ENCODE measurements around the gene ALK.
A peak's percentile ranks its signal among the peaks of the same experiment; 100 is the strongest.

Gene ALK

DNA sequence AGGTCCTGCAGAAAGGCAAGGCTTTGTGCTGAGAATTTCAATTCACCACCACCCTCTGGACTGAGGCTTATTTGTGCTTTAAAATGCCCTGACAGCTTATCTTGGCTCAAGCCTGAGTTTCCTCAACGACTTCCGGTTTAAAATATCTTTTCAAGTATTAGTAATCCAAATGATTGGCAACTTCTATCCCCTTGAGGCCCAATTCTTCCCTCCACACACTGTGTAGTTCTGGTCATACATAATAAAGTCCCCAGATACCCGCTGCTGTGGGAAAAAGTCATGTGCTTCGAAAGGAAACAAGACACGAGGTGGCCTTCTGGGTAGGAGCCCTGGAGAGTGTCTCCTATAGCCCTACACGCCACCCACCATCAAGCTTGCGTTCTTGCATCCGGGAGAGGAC is 393.4 kb downstream of the ALK start:
- no peak for DNase-seq (ENCODE audit: low read depth)

DNA sequence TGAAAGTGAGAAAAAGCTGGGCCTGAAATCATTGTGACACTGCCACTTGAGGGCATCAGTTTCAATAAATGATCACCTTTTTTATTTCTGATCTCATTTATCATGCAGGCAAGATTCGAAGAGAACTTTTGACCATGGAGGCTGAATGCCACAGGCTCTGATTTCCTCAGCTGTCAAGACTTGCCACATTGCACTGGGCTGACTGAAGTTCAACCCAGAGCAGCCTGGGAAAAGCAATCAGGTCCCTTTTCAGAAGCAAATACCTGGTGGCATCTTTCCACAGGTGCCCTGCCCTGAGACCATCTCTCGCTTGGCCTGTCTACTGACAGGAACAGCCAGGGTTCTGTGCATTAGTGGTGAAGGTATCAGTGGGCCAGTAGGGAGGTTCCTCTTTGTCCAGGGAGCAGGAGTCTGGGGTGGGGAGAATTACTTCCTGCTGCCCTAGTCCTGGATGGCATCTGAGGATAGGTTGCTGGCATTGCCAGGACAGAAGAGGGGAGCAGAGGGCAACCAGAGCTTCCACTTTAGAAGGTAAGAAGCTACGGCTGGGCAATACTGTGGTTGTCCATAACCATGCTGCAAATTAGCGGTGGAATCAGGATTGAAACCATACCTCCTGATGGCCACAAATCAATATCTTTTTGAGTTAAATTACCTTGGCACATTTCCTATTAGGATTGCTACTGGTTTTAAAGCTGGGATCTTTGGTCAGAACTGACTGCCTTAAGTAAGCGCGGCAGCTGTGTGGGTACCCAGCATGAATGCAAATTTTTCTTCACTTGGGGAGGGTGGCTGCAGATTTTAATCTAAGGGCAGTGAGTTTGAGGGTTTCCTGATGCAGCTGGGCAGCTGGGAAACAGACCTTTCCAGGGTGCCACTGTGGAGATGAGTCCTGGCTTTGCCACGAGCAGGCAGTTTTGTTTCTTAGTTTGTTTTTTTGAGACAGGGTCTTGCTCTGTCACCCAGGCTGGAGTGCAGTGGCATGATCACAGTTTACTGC is 394.5 kb downstream of the ALK start:
- no peak for DNase-seq (ENCODE audit: low read depth)

DNA sequence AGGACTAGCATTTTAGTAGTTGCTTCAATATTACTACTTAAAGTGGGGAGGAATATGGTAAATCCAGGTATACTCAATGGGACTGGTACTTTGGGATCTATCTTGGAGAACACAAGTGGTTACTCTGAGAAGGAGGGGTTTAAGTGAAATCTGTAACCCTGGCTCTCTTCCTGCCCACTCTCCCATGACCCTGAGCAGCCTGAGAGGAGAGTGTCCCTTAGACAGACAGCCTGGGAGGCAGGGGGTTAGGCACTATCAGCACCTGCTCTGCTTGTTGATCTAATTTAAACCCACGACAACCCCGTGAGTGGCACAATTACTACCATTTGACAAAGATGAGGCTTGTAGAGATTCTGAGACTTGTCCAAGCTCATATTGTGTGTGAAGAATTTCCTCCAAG is 395.5 kb downstream of the ALK start:
- no peak for DNase-seq (ENCODE audit: low read depth)

DNA sequence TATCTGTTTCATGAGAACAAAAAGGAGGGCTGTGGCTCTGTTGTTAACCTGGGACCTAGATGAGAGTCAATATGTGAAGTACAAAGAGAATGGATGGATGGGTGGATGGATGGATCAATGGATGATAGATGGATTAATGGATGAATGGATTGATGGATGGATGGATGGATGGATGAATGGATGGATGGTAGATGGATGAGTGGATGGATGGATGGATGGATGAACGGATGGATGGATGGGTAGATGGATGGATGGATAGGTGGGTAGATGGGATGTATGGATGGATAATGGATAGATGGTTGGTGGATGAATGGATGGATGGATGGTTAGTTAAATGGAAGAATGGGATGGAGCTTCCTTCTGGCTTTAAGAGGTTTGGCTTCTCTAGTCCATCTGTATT is 396.7 kb downstream of the ALK start:
- DNase-seq (ENCODE audit: low read depth), result no peak

DNA sequence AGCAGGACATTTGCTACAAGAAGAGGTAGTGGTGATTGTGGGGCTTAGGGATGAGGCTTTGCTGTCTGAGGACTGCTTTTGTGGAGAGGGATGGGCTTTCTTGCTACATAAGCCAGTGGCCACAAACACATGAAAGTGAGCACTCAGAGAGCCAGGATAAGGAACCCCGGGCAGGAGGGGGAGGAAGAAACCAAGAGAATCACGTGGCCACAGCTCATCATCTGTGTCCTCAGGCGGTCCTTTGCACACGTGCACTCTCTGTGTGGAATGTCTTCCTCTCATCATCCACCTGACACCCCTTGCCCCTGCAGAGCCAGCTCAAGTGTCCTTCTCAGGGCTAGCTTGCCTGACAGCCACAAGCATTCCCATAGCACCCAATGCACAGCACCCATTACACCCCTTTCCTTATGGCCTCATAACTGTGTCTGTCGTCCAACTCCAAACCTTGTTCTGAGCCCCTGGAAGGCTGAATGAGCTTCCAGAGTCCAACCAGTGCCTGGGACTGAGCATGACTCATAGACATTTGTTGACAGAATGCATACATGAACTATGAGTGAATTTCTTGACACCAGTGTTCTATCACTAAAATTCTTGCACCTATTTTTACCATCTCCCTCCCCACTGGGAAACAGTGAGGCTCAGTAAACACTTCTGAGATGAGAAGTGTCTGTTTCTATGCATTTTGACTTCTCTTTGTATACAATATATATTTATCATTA is 398.3 kb downstream of the ALK start:
- DNase-seq (ENCODE audit: low read depth), result peak; percentile 77

DNA sequence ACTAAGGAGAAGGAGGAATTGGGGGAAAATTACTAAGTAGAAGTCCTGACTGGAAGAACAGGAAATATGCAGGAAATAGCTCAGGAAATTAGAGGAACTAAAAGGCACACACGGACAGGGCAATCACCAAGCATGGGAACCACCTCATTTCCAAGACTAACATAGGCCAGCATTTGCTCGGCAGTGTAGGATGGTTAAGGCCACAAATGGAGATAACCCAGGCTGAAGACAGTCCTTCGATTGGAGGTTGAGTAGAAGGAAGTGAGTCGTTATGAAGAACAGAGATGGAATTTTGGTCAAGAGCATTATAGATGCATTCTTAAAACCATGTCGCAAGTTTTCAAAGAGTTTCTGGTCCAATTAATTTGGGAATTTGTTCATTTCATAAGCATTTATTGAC is 401.4 kb downstream of the ALK start:
- peak; percentile 38 for DNase-seq (ENCODE audit: low read depth)

DNA sequence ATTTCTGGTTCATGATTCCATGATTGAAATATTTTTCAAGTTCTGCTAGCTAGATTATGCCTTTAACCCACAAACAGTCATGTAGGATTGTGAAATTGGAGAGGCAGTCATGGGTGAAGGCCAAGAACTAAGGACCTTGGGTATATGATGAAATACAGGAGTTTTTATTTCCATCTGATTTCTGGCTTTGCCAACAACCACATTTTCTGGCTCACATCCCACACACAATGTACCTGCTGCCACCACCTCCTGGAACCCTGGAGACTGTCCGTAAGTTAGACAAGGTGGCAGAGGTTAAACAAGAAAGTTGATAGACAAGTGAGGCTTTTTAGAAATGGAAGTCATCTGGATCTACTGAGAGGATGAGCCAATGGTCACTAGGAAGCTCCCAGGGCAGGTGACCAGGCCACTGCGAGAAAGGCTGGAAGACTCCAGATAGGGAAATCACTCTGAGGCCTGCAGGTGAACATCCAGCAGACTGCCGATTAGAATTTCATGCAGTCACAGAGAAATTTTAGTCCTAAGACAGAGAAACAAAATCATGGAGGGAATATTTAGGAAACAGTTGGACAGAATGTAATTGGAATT is 402.0 kb downstream of the ALK start:
- DNase-seq (ENCODE audit: low read depth), result peak; percentile 32

DNA sequence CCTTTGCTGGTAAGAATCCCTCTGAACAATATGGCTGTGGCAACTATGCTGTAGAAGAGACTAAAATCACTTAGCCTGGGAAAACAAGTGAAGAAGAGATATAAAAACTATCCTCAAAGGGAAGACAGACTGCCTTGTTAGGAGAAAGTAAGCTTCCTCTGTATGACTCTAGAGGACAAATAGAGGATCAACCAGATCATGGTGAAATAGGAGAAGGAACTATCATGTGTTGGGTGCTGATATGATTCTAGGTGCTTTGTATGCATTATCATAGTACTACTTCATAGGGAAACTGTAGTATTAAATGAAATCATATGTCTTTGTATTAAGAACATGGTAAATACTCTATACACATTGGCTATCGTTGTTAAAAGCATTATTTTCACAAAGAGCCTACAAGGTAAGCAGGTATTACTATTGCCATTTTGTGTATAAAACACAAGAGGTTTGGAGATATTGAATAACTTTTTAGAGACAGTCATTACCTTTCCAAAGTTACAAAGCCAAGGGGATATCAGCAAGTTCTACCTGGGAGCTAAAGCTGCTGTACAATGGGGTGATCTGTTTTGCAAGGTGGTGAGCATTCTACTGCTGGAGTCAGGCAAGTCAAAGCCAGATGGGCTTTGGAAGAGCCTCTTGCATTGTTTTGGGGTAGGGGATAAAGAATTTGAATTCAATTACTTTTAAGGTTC is 402.6 kb downstream of the ALK start:
- no peak for DNase-seq (ENCODE audit: low read depth)

DNA sequence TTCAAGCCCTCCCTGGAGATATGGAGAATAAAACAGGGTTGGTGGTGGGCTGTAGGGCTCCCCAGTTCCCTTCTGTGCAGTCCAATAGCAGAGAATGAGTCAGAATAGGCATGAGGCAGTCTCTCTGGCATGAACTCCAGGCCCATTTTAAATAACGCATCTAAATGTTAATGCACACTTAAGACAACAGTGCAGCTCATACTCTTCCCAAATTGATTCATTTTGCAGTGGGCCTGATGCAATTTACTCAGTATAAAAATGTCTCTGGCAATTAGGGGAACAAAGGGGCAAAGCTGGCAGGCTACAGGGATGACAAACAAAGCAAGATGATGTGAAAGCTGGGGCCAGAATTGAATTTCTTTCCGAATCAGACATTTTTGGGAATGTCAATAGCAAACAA is 403.4 kb downstream of the ALK start:
- DNase-seq (ENCODE audit: low read depth), result peak; percentile 34

DNA sequence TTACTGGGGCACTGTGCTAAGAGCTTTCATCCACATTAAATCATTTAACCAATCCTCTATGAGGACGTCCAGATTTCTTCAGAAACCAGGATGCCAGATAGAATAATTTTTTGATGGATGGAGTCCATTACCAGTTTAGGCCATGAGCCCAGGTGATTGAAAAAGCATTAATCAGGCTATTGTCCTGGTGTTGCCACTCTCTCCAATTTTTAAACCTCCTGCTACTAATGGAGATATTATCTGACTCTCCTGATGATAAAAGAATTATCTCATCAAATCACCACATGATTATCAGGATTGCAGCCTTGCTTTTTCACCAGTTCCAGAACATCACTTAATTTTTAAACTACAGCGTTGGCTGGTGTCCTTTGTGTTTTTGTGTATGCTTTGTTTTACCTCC is 404.0 kb downstream of the ALK start:
- DNase-seq (ENCODE audit: low read depth), result no peak

DNA sequence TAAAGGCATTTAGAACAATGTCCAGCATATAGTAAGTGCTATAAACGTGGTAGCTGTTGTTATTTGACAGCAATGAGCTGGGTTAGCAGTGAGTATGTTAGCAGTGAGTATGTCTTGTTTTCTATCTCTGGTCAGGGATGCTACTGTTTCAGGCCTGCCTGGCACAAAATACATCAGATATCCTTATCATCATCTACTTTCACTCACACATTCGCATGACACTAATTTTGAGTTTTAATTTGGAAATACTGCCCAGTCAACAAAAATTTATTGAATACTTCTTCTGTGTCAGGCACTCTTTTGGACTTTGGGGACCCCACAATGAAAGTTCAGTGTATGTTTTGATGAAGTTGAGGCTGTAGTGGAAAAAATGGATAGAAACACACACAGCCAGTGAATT is 404.6 kb downstream of the ALK start:
- no peak for DNase-seq (ENCODE audit: low read depth)

DNA sequence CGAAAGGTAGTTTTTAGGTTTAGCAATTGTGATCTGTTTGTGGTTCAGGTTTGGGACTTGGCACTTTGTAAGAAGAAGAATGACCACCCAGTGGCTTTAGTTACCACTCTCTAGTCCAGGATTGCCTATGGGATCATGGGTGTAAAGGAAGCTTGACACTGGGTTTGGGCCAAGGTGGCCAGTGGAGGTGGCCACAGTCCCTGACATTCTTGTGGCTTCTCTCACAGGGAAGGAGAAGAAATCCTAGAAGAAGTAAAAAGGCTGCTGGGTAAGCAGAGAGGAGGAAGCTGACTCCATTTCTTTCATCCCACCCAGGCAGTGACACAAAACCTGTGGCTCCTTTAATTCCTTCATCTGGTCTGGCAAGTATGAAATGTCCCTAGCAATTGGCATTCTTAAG is 411.5 kb downstream of the ALK start:
- no peak for DNase-seq (ENCODE audit: low read depth)

DNA sequence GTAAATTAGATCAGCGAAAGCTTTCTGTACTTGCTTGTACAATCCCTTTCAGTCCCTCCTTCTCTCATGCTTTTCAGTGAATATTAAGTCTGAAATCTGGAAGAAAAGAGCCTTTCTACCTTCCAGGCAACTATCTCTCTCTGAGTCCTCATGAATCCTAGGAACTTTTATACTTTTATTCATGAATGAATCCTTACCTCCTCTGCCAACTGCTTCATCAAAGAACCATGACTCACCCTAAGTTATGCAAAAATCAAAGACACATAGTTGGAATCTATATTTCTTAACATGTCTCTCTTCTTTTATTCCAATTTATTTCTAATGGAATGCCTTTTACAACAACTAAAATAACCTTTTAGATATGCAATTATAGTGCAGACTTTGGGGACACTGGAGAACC is 412.0 kb downstream of the ALK start:
- DNase-seq (ENCODE audit: low read depth), result no peak

DNA sequence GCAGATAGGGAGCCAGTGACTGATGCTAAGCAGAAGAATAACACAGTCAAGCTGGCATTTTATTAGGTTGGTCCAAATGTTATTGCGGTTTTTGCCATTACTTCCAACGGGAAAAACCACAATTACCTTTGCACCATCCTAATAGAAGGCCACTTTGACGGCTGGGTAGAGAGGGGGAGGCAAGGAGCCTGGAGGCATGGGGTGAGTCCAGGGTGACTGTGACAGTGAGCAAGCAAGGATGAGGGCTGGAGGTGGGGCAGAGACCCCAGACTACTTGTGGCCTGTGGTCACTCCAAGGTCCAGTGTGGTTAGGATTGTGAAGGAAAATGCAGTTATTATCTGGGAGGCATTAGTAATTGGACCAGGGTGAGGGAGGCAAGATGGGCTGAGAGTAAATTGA is 416.6 kb downstream of the ALK start:
- DNase-seq (ENCODE audit: low read depth), result no peak

DNA sequence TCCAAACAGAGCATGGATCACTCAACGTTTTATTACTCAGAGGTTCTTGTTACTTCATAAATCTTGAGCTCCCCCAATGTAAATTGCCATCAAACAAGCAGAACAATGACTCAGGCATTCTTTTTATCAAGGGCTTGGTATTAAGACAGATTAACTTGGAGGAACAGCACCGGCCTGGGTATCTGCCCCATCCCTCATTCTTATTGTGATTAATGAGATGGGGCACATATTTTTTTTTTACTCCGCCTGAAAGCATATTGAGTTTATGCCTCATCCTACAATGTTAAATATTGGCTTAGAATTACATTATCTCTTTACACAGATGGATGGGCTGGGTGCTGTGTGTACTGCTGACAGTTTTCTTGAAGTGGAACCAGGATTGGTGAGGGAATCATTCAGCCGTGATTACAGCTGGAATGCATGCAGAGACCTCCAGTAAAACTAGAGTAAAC is 418.9 kb downstream of the ALK start:
- peak; percentile 21 for DNase-seq (ENCODE audit: low read depth)

DNA sequence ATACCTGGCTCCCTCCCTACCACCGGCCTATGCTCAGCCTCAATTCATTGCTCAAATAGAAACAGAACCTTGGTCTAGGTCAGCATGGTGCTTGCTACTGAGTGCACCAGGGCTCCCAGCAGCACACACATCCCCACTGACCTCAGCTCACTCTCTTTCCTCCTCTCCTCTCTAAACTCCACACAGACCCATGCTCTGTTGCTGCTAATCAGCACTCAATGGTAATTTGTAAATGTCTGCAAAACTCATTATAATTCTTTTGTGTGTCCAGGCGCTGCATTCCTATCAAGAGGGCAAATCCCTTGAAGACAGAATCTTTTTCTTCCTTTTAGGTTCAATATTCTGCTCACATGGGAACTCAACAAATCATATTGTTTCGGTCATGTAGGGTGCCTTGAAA is 424.0 kb downstream of the ALK start:
- DNase-seq (ENCODE audit: low read depth), result no peak

DNA sequence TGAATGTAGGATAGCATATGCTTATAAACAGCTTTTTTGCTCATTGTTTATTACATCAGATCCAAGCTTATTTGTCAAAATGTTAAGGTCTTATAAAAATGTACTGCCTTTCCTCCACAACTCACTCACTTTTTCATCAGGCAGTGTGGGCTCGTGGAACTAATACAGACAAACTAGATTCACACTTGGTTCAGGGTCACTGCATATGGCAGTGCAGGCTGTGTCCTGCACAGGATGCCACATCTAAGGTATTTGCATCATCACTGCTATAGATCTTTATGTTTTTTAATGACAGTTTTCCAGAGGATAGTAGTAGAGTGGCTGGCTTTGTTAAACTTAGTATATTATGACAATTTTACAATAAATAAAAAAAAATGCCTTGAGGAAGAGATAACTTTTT is 425.2 kb downstream of the ALK start:
- DNase-seq (ENCODE audit: low read depth), result no peak

DNA sequence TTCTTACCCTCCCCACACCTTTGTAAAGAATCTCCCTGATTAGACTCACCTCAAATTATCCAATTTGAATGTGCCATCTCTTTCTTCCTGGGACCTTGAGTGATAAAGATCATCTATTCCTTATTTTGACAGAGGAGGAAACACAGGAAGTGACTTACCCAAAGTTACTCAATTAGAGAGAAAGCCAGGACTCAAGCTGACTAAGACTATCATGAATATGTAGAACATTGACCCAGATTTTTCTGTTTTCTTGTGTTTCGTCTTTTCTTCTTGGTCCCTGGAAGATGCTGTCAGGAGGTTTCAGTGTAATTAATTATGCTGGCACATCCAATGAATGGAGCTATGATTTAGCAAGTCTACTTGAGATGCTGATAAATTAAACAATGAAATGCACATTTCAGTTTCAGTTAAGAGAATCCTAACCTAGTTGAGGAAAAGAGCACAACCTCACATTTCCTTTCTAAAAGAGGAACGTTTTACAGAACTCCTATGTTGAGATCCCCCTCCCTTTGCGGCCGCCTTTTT is 425.8 kb downstream of the ALK start:
- peak; percentile 37 for DNase-seq (ENCODE audit: low read depth)

DNA sequence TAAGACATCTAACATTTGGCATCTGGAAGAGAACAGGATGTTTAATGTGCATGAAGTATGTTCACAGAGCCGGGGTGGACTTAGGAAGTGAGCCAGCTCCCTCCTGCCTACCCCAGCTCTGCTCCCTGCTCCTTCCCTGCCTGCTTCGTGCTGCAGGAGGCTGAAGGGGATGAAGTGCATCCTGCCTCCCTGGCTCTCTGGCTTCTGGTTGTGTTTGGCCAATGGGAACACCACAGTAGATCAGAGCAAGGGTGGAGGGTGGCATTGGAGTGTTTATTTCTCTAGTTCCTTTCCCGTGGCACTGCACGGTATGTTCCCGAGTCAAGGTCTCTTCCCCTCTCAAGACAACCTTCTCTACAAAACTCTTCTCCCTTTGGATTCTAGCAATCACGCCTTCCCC is 426.3 kb downstream of the ALK start:
- no peak for DNase-seq (ENCODE audit: low read depth)

DNA sequence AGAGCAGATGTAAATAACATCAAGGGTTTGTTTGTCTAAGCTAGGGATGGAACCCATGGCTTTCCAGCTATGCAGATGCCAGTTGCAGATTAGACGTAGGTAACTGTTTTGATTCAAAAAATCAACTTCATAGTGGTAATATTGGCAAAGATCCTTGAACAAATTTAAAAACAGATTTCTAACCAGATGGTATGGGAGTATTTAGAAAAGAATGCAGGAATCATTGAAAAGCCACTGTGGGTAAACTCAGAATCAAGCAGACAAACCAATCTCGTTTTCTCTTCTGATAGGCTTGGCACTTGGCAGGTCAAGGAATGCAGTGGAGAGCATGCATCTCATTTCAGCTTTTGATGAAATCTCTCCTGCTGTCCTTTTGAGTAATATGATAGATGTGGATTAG is 428.7 kb downstream of the ALK start:
- DNase-seq (ENCODE audit: low read depth), result no peak

DNA sequence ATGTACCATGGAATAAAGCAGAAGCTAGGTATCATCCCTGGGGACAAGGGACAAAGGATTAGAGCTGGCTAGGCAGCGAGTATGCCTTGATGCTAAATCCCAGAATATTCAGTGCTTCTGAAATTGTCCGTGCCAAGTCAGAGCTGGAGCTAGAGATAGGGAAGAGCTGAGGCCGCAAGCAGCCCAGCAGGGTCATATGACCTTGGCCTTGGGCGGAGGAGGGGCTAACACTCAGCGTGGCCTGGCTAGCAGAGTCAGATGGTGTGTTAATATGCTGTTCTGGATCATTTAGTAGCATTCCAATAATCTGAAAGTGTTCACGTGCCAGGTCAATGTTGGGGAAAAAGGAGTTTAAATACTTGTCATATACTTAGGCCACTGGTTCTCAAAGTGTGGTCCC is 431.3 kb downstream of the ALK start:
- no peak for DNase-seq (ENCODE audit: low read depth)

DNA sequence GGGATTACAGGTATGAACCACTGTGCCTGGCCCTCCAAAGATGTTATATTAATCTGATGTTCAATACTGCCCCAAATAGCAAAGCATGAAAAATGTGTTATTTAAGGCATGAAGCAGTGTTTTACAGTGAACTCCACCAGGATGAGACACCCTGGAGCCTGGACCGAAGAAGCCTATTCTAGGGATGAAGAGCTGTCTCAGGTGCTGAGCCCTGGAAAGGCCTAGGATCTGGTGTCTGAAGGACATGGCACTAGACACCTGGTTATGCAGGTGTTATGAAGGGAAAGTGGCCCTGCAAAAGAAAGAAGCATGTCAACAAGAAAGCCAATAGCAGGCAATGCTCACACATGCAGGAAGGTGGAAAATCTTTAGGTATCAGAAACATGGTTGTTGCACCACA is 431.8 kb downstream of the ALK start:
- no peak for DNase-seq (ENCODE audit: low read depth)
